GM19455 (cell line): ENCODE measurements around the gene AFDN.
A peak's percentile ranks its signal among the peaks of the same experiment; 100 is the strongest.

Experiments used
- ATAC-seq: cut with Tn5 transposase; IDR thresholded peaks from one replicate; pipeline ENCODE4 v1.9.1; 2021; ENCODE audit not compliant: unreplicated experiment

Gene AFDN

GRCh38 chr6:167811442-167812087 lies 15.1 kb upstream of the AFDN start:
- ATAC-seq: no peak

GRCh38 chr6:167812088-167812487 lies 14.6 kb upstream of the AFDN start:
- ATAC-seq: no peak

GRCh38 chr6:167815296-167815980 lies 11.3 kb upstream of the AFDN start:
- no peak for ATAC-seq

GRCh38 chr6:167817016-167817415 lies 9.7 kb upstream of the AFDN start:
- ATAC-seq: no peak

GRCh38 chr6:167817729-167818128 lies 9.0 kb upstream of the AFDN start:
- no peak for ATAC-seq

GRCh38 chr6:167819576-167819975 lies 7.1 kb upstream of the AFDN start:
- ATAC-seq: no peak

- ATAC-seq: no peak
Observed at GRCh38 chr6:167820681-167821080, 6.0 kb upstream of the AFDN start.

- ATAC-seq: no peak
Observed at GRCh38 chr6:167824591-167825331, 1.9 kb upstream of the AFDN start.

GRCh38 chr6:167825332-167826229 lies 1.1 kb upstream of the AFDN start:
- ATAC-seq: no peak

GRCh38 chr6:167826230-167826895 lies 348 bp upstream of the AFDN start:
- ATAC-seq: peak; percentile 66

GRCh38 chr6:167827583-167828324 lies 1.0 kb downstream of the AFDN start:
- peak; percentile 37 for ATAC-seq

- ATAC-seq: no peak
Observed at GRCh38 chr6:167828325-167828956, 1.7 kb downstream of the AFDN start.

- ATAC-seq: no peak
Observed at GRCh38 chr6:167829513-167829912, 2.8 kb downstream of the AFDN start.

GRCh38 chr6:167831281-167831828 lies 4.6 kb downstream of the AFDN start:
- ATAC-seq: no peak

- no peak for ATAC-seq
Observed at GRCh38 chr6:167832497-167833395, 6.0 kb downstream of the AFDN start.

- no peak for ATAC-seq
Observed at GRCh38 chr6:167833396-167833763, 6.7 kb downstream of the AFDN start.

- ATAC-seq: no peak
Observed at GRCh38 chr6:167835260-167835659, 8.5 kb downstream of the AFDN start.

- no peak for ATAC-seq
Observed at GRCh38 chr6:167836721-167837120, 10.0 kb downstream of the AFDN start.
